HCT116 (cell line): Measurements from ENCODE around the gene LRRC42. TPM values are rescaled to one million over a fixed set of nuclear protein-coding genes. Genes with fewer than 3 reads are reported as not detected.

ENCODE experiments used
- ATAC-seq: fragments of 200-7000 bp; cut with Tn5 transposase; 2 replicates; pipeline ENCODE4 v1.9.1; 2020; ENCODE audit warnings: mild to moderate bottlenecking, moderate library complexity
- Bru-seq: library from RNA; stranded (reverse); fragments of 400-500 nt; gene quantifications from one replicate; lab custom pipeline; 2021; lab: Mats Ljungman, UMichigan
- BruChase-seq, 2 experiments: library from RNA; stranded (reverse); fragments of 400-500 nt; gene quantifications; one replicate each; lab custom pipeline; 2021; lab: Mats Ljungman, UMichigan
- BruUV-seq: library from RNA; stranded (reverse); fragments of 400-500 nt; replicated peaks from 2 replicates; lab custom pipeline; 2021; lab: Mats Ljungman, UMichigan
- CTCF ChIA-PET: fragments of 300-600 bp; sonication (Branson Sonifier 250); formaldehyde crosslinking; loops from one replicate; lab custom pipeline; 2021; ENCODE audit warnings: antibody characterized with exemption; lab: Charles Lee
- POLR2A ChIA-PET: fragments of 300-600, 350-600 bp; sonication (Branson Sonifier 250); formaldehyde crosslinking; loops from one replicate; lab custom pipeline; 2021; ENCODE audit warnings: antibody characterized with exemption; lab: Charles Lee
- RAD21 ChIA-PET, 2 experiments: fragments of 300-600 bp; sonication (Branson Sonifier 250); formaldehyde crosslinking; loops; one replicate each; lab custom pipeline; 2023; ENCODE audit warnings: low total read pairs in 2 of 2; ENCODE audit not compliant: uncharacterized antibody in 2 of 2, unreplicated experiment in 2 of 2, low non-redundant PET in 1 of 2; lab: Charles Lee
- DNase-seq: peaks from one replicate; pipeline ENCODE4 v3.0.0-alpha.2; 2010; ENCODE audit warnings: low read depth, low spot score
- H2AFZ ChIP-seq: fragments of 200-600 bp; shearing (Covaris generic), sonication (generic); 2 replicates; pipeline ENCODE4 v1.6.1; 2017; ENCODE audit warnings: low read depth, mixed run types, mixed read lengths, antibody characterized with exemption, low read length; ENCODE audit not compliant: poor library complexity, severe bottlenecking
- H3K27ac ChIP-seq: 2 replicates; pipeline ENCODE4 v1.5.1; 2012; ENCODE audit warnings: low read depth, low read length
- H3K27me3 ChIP-seq: fragments of 200-600 bp; sonication (generic); 2 replicates; pipeline ENCODE4 v1.6.1; 2016; ENCODE audit warnings: mixed run types, low read length, mixed read lengths; ENCODE audit not compliant: insufficient read depth
- H3K36me3 ChIP-seq, 2 experiments: fragments of 200-500 bp in 1 of 2; fragments of 200-600 bp in 1 of 2; sonication (Bioruptor generic) in 1 of 2; sonication (generic) in 1 of 2; 2 replicates each; pipeline versions ENCODE4 v1.5.1 to v1.6.1; 2014 to 2016; ENCODE audit warnings: low read length in 2 of 2, inconsistent platforms in 1 of 2, mixed read lengths in 1 of 2, mixed run types in 1 of 2; ENCODE audit not compliant: insufficient read depth in 2 of 2, control insufficient read depth in 1 of 2
- H3K4me1 ChIP-seq, 2 experiments: fragments of 200-600 bp in 1 of 2; sonication (generic) in 1 of 2; 2 replicates each; pipeline versions ENCODE4 v1.5.1 to v1.6.1; 2012 to 2017; ENCODE audit warnings: low read length in 2 of 2, inconsistent platforms in 1 of 2, mild to moderate bottlenecking in 1 of 2, mixed read lengths in 1 of 2, mixed run types in 1 of 2, moderate library complexity in 1 of 2; ENCODE audit not compliant: insufficient read depth in 2 of 2, control insufficient read depth in 1 of 2
- H3K4me2 ChIP-seq: fragments of 200-600 bp; sonication (generic); 2 replicates; pipeline ENCODE4 v1.6.1; 2017; ENCODE audit warnings: mixed run types, low read length, mixed read lengths
- H3K4me3 ChIP-seq, 2 experiments: fragments of 200-600 bp in 1 of 2; sonication (generic) in 1 of 2; replicated peaks in 1 of 2; 2 replicates each; pipeline ENCODE4 v1.5.1; 2011 to 2016; ENCODE audit warnings: low read length in 2 of 2, control low read depth in 1 of 2, low read depth in 1 of 2, mild to moderate bottlenecking in 1 of 2, mixed read lengths in 1 of 2, mixed run types in 1 of 2
- H3K79me2 ChIP-seq: fragments of 200-600 bp; sonication (generic); 2 replicates; pipeline ENCODE4 v1.6.1; 2017; ENCODE audit warnings: mild to moderate bottlenecking, mixed run types, low read length, moderate library complexity, mixed read lengths; ENCODE audit not compliant: insufficient read depth
- H3K9ac ChIP-seq: fragments of 200-600 bp; sonication (generic); 2 replicates; pipeline ENCODE4 v1.6.1; 2016; ENCODE audit warnings: low read length, mixed read lengths
- H3K9me2 ChIP-seq: fragments of 200-600 bp; sonication (generic), shearing (Covaris generic); 2 replicates; pipeline ENCODE4 v1.6.1; 2017; ENCODE audit warnings: mixed run types, mild to moderate bottlenecking, moderate library complexity; ENCODE audit not compliant: insufficient read depth
- H3K9me3 ChIP-seq, 2 experiments: fragments of 200-500 bp in 1 of 2; fragments of 200-600 bp in 1 of 2; sonication (Bioruptor generic) in 1 of 2; sonication (generic) in 1 of 2; 2 replicates each; pipeline ENCODE4 v1.6.1; 2014 to 2017; ENCODE audit warnings: low read length in 2 of 2, mixed read lengths in 2 of 2, inconsistent platforms in 1 of 2, low read depth in 1 of 2, mild to moderate bottlenecking in 1 of 2, mixed run types in 1 of 2, moderate library complexity in 1 of 2; ENCODE audit not compliant: control insufficient read depth in 1 of 2, insufficient read depth in 1 of 2
- H4K20me1 ChIP-seq: fragments of 200-600 bp; sonication (generic), shearing (Covaris generic); 2 replicates; pipeline ENCODE4 v1.6.1; 2017; ENCODE audit warnings: mixed run types, mild to moderate bottlenecking, moderate library complexity; ENCODE audit not compliant: insufficient read depth
- CTCF ChIP-seq, 3 experiments: fragments of 200-600 bp in 1 of 3; sonication (generic) in 1 of 3; IDR thresholded peaks in 2 of 3; conservative IDR thresholded peaks in 1 of 3; 2 replicates each; pipeline ENCODE4 v1.5.1; 2012 to 2017; ENCODE audit warnings: low read depth in 2 of 3, low read length in 2 of 3, antibody characterized with exemption in 1 of 3, borderline replicate concordance in 1 of 3, control low read depth in 1 of 3, mild to moderate bottlenecking in 1 of 3, mixed read lengths in 1 of 3, mixed run types in 1 of 3, moderate library complexity in 1 of 3; ENCODE audit not compliant: insufficient read depth in 1 of 3
- EGR1 ChIP-seq: IDR thresholded peaks from 2 replicates; pipeline ENCODE4 v1.6.1; 2012; ENCODE audit warnings: low read depth
- ELF1 ChIP-seq: IDR thresholded peaks from 2 replicates; pipeline ENCODE4 v1.6.1; 2012; ENCODE audit warnings: low read depth, borderline replicate concordance
- EZH2 ChIP-seq: fragments of 200-600 bp; sonication (generic); IDR thresholded peaks from 2 replicates; pipeline ENCODE4 v1.6.1; 2017; ENCODE audit warnings: antibody characterized with exemption, mixed run types
- EZH2phosphoT487 ChIP-seq: fragments of 200-600 bp; IDR thresholded peaks from 2 replicates; pipeline ENCODE4 v1.6.1; 2018; ENCODE audit warnings: antibody characterized with exemption, borderline replicate concordance
- POLR2AphosphoS5 ChIP-seq: IDR thresholded peaks from 2 replicates; pipeline ENCODE4 v1.6.1; 2011; ENCODE audit warnings: mild to moderate bottlenecking, low read depth, low read length, moderate library complexity
- REST ChIP-seq: IDR thresholded peaks from 2 replicates; pipeline ENCODE4 v1.6.1; 2012; ENCODE audit warnings: low read depth
- SP1 ChIP-seq: IDR thresholded peaks from 2 replicates; pipeline ENCODE4 v1.6.1; 2012; ENCODE audit warnings: low read depth
- ZFX ChIP-seq: fragments of 450-650 bp; IDR thresholded peaks from 2 replicates; pipeline ENCODE4 v1.6.1; 2017
- intact Hi-C: fragments of 100-400 bp; cut with micrococcal nuclease; formaldehyde crosslinking; loops from 2 replicates; pipeline ENCODE4 v1.10.0; 2022
- long read RNA-seq: library from polyadenylated mRNA; unstranded; transcript quantifications from one replicate; pipeline ENCODE4 v2.0.0, GENCODE V29; 2021; ENCODE audit not compliant: unreplicated experiment
- polyA plus RNA-seq: library from polyadenylated mRNA; unstranded; fragments of >200 nt; gene quantifications from 2 replicates; pipeline ENCODE4 v1.2.1, GENCODE V29; 2012; ENCODE audit warnings: missing spikeins
- total RNA-seq: library from RNA; stranded (reverse); gene quantifications from one replicate; pipeline ENCODE4 v1.2.1, GENCODE V29; 2021; ENCODE audit not compliant: unreplicated experiment

LRRC42 gene
- total RNA-seq (62.5 TPM), Bru-seq, nascent RNA (percentile 83 among the genes with signal in this experiment), BruChase-seq, experiment 1, labeled RNA remaining after a 6-hour chase (percentile 82 among the genes with signal in this experiment), BruChase-seq, experiment 2, labeled RNA remaining after a 2-hour chase (percentile 80 among the genes with signal in this experiment)
- polyA plus RNA-seq: 35.3 and 46.9 TPM in 2 replicates
- long read RNA-seq, transcript LRRC42-201 (8 exons, 1,727 nt): major isoform, 22 of 66 reads
- long read RNA-seq, transcript LRRC42-203 (9 exons, 2,037 nt): minor isoform, 15 of 66 reads
- long read RNA-seq, partial matches to known transcripts: 9 of 66 reads
- long read RNA-seq, other reads (novel, unspliced or antisense): 20 of 66 reads

- POLR2A ChIA-PET: interaction anchor here (0.6 to 1.7 kb wide), 6 partner anchors 10 to 709 kb away, joined by 3 to 9 read pairs (median 3); partner anchors contain the start of gene NDC1
- peaks cover 8% of the 10 kb centered on the region in 2 experiments; a peak in 2 of 4 replicates for H3K36me3 ChIP-seq
- H2AFZ ChIP-seq: no peak within 1 kb of the TSS
- peak; percentile 15; the same call in 1 of the 2 replicates for TF ChIP-seq POLR2AphosphoS5
- TF ChIP-seq SP1: no peak
- TF ChIP-seq EZH2phosphoT487: no peak
- TF ChIP-seq EZH2: no peak
- TF ChIP-seq EGR1: peak; percentile 56
- TF ChIP-seq REST: no peak
- TF ChIP-seq CTCF (IDR thresholded peaks at IDR 0.05 in 2 of 3, conservative IDR thresholded peaks at IDR 0.05 in 1 of 3; ENCODE audit: borderline replicate concordance in 1 of 3, insufficient read depth in 1 of 3, low read depth in 2 of 3, low read length in 2 of 3): peak in 2 of 3 experiments; percentile 10 to 36; a peak in 1 of 6 replicates
- TF ChIP-seq ZFX: peak; percentile 53
- no peak for TF ChIP-seq ELF1
- no peaks in the 10 kb centered on the region for H3K9me3 ChIP-seq
- no TSS peak for BruUV-seq
- H3K79me2 ChIP-seq: peaks cover 76% of the 10 kb centered on the region
- no peaks in the 10 kb centered on the region for H3K9me2 ChIP-seq
- H3K9ac ChIP-seq: peak within 1 kb of the TSS; percentile 79
- no peaks in the 10 kb centered on the region for H4K20me1 ChIP-seq
- peak within 1 kb of the TSS; percentile 73 for H3K27ac ChIP-seq
- no peaks in the 10 kb centered on the region for H3K27me3 ChIP-seq
- DNase-seq: no peak
- peak within 1 kb of the TSS; percentile 83 to 87 for H3K4me3 ChIP-seq
- ATAC-seq: peak; percentile 77
- RAD21 ChIA-PET: interaction anchor here in 1 of 2 experiments (1.3 kb wide), 1 partner anchor 86 kb away, joined by 6 read pairs; no protein-coding TSS in a partner anchor
- peaks cover 10 to 30% of the 10 kb centered on the region in 2 experiments; a peak in 3 of 4 replicates for H3K4me1 ChIP-seq
- peak within 1 kb of the TSS; percentile 78 for H3K4me2 ChIP-seq
- intact Hi-C loops: loop anchor here (2.0 kb wide), 1 partner anchor 58 kb away; the partner anchor contains the start of gene YIPF1
- CTCF ChIA-PET: interaction anchor here (0.8 to 1.9 kb wide), 8 partner anchors 13 to 86 kb away, joined by 3 to 22 read pairs (median 7); partner anchors contain the start of gene YIPF1
Observed at GRCh38 chr1:53946252-53947171, at the start of gene LRRC42. Gene LRRC42, plus strand, starts transcription at chr1:53946350. Its CDS starts 5,650 bp downstream, at chr1:53952000.
